MM.1S (cell line): ENCODE results near the gene R3HDM2.
"Not testable (repeated sequence)": the region's sequence is repeated elsewhere in the genome, so short reads cannot be mapped to it uniquely, and the experiment has no call there.

Source experiments
- DNase-seq: peaks from one replicate; pipeline ENCODE4 v3.0.0-alpha.2; 2015
- H2AFZ ChIP-seq: fragments of 300-600 bp; sonication (generic); 2 replicates; pipeline ENCODE4 v1.6.0; 2016; ENCODE audit warnings: antibody characterized with exemption, low read length
- H3F3A ChIP-seq: fragments of 300-600 bp; sonication (generic); 2 replicates; pipeline ENCODE4 v1.6.1; 2016; ENCODE audit warnings: mild to moderate bottlenecking, antibody characterized with exemption, low read length, moderate library complexity, mixed read lengths; ENCODE audit not compliant: insufficient read depth
- H3K27ac ChIP-seq: fragments of 300-600 bp; sonication (generic); 2 replicates; pipeline ENCODE4 v1.5.1; 2016; ENCODE audit warnings: mild to moderate bottlenecking, low read length
- H3K27me3 ChIP-seq: fragments of 300-600 bp; sonication (generic); replicated peaks from 2 replicates; pipeline ENCODE4 v1.6.0; 2016; ENCODE audit warnings: low read length; ENCODE audit not compliant: insufficient read depth
- H3K36me3 ChIP-seq: fragments of 300-600 bp; sonication (generic); replicated peaks from 2 replicates; pipeline ENCODE4 v1.6.1; 2016; ENCODE audit warnings: mild to moderate bottlenecking, low read length, mixed read lengths; ENCODE audit not compliant: insufficient read depth
- H3K4me1 ChIP-seq: fragments of 300-600 bp; sonication (generic); 2 replicates; pipeline ENCODE4 v1.6.1; 2016; ENCODE audit warnings: low read length, mixed read lengths
- H3K4me2 ChIP-seq: fragments of 300-600 bp; sonication (generic); 2 replicates; pipeline ENCODE4 v1.6.0; 2016; ENCODE audit warnings: low read depth, low read length
- H3K4me3 ChIP-seq: fragments of 300-600 bp; sonication (generic); 2 replicates; pipeline ENCODE4 v1.5.1; 2016; ENCODE audit warnings: low read length, mixed read lengths
- H3K79me2 ChIP-seq: fragments of 300-600 bp; sonication (generic); 2 replicates; pipeline ENCODE4 v1.6.1; 2016; ENCODE audit warnings: mixed run types, low read length, mixed read lengths
- H3K9ac ChIP-seq: fragments of 300-600 bp; sonication (generic); 2 replicates; pipeline ENCODE4 v1.6.1; 2016; ENCODE audit warnings: low read length, mixed read lengths
- H3K9me2 ChIP-seq: fragments of 300-600 bp; sonication (generic); replicated peaks from 2 replicates; pipeline ENCODE4 v1.6.1; 2016; ENCODE audit warnings: mild to moderate bottlenecking, low read length, mixed read lengths; ENCODE audit not compliant: insufficient read depth
- H3K9me3 ChIP-seq: fragments of 300-600 bp; sonication (generic); replicated peaks from 2 replicates; pipeline ENCODE4 v1.6.1; 2016; ENCODE audit warnings: mild to moderate bottlenecking, low read length, mixed read lengths; ENCODE audit not compliant: insufficient read depth
- H4K20me1 ChIP-seq: fragments of 300-600 bp; sonication (generic); 2 replicates; pipeline ENCODE4 v1.6.1; 2016; ENCODE audit warnings: mild to moderate bottlenecking, low read length, moderate library complexity, mixed read lengths; ENCODE audit not compliant: insufficient read depth
- EZH2 ChIP-seq: fragments of 300-600 bp; sonication (generic); optimal IDR thresholded peaks from 2 replicates; pipeline ENCODE3; 2017; ENCODE audit warnings: low read depth, mild to moderate bottlenecking, antibody characterized with exemption, low read length, mixed read lengths
- EZH2phosphoT487 ChIP-seq: fragments of 300-600 bp; sonication (generic); IDR thresholded peaks from 2 replicates; pipeline ENCODE4 v1.6.1; 2018; ENCODE audit warnings: antibody characterized with exemption, low read length
- TF ChIP-seq, protein P1 (sequence below): fragments of 300-600 bp; sonication (generic); IDR thresholded peaks from 2 replicates; pipeline ENCODE4 v1.5.1; 2016; ENCODE audit warnings: antibody characterized with exemption, low read length, mixed read lengths

Gene R3HDM2

DNA sequence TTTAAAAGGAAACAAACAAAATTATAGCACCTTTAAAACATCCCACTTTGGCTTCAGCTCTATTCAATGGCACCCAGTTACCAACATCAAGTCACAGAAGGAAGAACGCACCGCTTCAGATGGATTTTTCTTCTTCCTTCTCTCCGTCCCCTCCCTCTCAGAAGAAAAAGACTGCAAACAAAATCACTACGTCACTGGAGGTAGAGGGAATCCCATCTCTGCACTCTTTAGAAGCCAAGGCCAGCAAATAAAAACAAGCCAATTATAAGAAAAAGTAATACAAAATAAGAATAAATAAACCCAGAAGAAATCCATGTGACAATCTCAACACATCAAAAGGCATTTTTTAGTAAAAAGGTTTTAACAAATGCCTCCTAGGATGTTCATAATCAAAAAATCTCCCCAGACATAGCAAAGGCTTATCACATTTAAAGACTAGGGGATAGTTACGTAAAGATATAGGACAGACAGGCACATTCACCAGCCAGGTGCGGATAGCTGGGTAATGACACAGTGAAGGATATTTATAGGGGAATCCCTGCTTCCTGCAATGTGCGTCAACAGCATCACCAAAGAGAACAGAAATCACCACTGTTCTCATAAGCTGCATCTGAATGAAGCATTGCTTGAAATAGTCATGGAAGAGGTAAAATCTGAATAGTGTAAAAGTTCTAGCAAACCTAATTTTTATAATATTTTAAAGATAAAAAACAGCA, 89.4 kb downstream of the R3HDM2 start:
- Histone ChIP-seq H3K9ac (no peak overlapping the region), H3K4me3 (no peak overlapping the region), H3K9me2 (no peaks in the 10 kb centered on the region), H3K27ac (no peak overlapping the region), H3K36me3 (no peaks in the 10 kb centered on the region), H4K20me1 (no peaks in the 10 kb centered on the region), H3K4me2 (no peak overlapping the region), H2AFZ (no peak overlapping the region), H3K27me3 (no peaks in the 10 kb centered on the region), H3K9me3 (no peaks in the 10 kb centered on the region), H3K4me1 (no peaks in the 10 kb centered on the region), H3K79me2 (no peaks in the 10 kb centered on the region), H3F3A (no peaks in the 10 kb centered on the region)
- TF ChIP-seq, protein P1, sequence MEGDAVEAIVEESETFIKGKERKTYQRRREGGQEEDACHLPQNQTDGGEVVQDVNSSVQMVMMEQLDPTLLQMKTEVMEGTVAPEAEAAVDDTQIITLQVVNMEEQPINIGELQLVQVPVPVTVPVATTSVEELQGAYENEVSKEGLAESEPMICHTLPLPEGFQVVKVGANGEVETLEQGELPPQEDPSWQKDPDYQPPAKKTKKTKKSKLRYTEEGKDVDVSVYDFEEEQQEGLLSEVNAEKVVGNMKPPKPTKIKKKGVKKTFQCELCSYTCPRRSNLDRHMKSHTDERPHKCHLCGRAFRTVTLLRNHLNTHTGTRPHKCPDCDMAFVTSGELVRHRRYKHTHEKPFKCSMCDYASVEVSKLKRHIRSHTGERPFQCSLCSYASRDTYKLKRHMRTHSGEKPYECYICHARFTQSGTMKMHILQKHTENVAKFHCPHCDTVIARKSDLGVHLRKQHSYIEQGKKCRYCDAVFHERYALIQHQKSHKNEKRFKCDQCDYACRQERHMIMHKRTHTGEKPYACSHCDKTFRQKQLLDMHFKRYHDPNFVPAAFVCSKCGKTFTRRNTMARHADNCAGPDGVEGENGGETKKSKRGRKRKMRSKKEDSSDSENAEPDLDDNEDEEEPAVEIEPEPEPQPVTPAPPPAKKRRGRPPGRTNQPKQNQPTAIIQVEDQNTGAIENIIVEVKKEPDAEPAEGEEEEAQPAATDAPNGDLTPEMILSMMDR = no peak
- TF ChIP-seq EZH2 = no peak
- no peak for TF ChIP-seq EZH2phosphoT487
- no peak for DNase-seq

DNA sequence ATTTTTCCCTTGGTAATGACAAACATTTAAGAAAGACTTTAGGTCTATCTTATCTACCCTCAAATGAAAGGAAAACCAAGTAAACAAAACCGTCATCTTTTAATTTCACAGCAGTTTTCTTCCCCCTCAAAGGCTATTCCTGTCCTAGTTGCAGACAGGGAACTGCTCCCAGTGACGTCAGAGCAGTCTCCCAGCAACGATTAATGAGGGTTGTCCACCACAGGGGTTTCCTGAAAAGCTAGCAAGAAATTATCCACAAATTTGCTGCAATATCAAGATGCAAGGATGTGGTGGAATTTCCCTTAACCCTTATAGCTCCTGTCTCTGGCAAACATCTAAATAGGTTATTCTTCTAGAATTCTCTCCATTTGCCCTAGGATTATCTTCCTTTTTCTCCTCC, 90.7 kb downstream of the R3HDM2 start:
- Histone ChIP-seq H2AFZ (no peak overlapping the region), H3K4me3 (no peak overlapping the region), H4K20me1 (no peaks in the 10 kb centered on the region), H3K27ac (no peak overlapping the region), H3F3A (no peaks in the 10 kb centered on the region), H3K4me2 (no peak overlapping the region), H3K4me1 (no peaks in the 10 kb centered on the region), H3K9me3 (no peaks in the 10 kb centered on the region), H3K9ac (no peak overlapping the region), H3K36me3 (no peaks in the 10 kb centered on the region), H3K27me3 (no peaks in the 10 kb centered on the region), H3K79me2 (no peaks in the 10 kb centered on the region), H3K9me2 (no peaks in the 10 kb centered on the region)
- TF ChIP-seq, protein P1 = no peak
- no peak for TF ChIP-seq EZH2
- no peak for DNase-seq

DNA sequence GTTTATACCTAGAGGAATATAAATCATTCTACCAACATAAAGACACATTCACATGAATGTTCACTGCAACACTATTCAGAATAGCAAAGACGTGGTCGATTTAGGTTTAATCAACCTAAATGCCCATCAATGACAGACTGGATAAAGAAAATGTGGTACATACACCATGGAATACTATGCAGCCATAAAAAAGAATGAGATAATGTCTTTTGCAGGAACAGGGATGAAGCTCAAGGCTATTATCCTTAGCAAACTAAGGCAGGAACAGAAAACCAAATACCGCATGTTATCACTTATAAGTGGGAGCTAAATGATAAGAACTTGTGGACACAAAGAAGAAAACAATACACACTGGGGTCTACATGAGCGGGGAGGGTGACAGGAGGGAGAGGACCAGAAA, 94.5 kb downstream of the R3HDM2 start:
- not testable (repeated sequence) for H3K4me1 ChIP-seq, DNase-seq, H3F3A ChIP-seq

DNA sequence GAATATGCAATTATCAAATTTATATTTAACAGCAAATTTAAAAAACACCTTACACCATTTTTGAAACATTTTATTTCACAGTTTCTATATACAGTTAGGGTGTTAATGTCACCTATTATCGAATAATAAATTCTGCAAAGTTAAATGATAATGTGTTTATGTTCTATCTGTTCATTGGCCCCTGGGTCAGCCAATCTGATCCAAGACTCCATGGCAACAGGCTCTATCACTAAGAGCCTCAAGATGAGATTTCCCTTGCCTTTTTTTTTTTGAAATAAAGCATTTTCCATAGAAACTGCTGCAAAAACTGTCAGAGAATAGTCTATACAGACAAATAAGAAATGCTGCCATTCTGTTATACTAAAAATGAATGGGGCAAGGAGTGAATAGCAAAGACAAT, 96.6 kb downstream of the R3HDM2 start:
- no peak for DNase-seq
- Histone ChIP-seq H3K9ac (no peak overlapping the region), H3K4me1 (no peaks in the 10 kb centered on the region), H2AFZ (no peak overlapping the region), H3K79me2 (no peaks in the 10 kb centered on the region), H3K9me3 (no peaks in the 10 kb centered on the region), H3K9me2 (no peaks in the 10 kb centered on the region), H3K4me2 (no peak overlapping the region), H3K27ac (no peak overlapping the region), H4K20me1 (no peaks in the 10 kb centered on the region), H3K27me3 (no peaks in the 10 kb centered on the region), H3K4me3 (no peak overlapping the region), H3F3A (no peaks in the 10 kb centered on the region), H3K36me3 (no peaks in the 10 kb centered on the region)
- TF ChIP-seq EZH2phosphoT487 (no peak), EZH2 (no peak)
- TF ChIP-seq, protein P1 = no peak

More for the DNA sequence above, 94.5 kb downstream of the R3HDM2 start:
- not testable (repeated sequence) for H4K20me1 ChIP-seq, H3K36me3 ChIP-seq, H3K27ac ChIP-seq, H2AFZ ChIP-seq, H3K4me2 ChIP-seq, H3K9ac ChIP-seq, H3K9me3 ChIP-seq, H3K27me3 ChIP-seq, H3K4me3 ChIP-seq, H3K9me2 ChIP-seq, H3K79me2 ChIP-seq
